IPS-18c (cell line): Measurements from ENCODE around the gene HTR2C.
A peak's percentile ranks its signal among the peaks of the same experiment; 100 is the strongest.
"Not testable (repeated sequence)": the region's sequence is repeated elsewhere in the genome, so short reads cannot be mapped to it uniquely, and the experiment has no call there.

Experiments used
- H3K4me3 ChIP-seq: 2 replicates; pipeline ENCODE4 v1.7.0; 2013; ENCODE audit warnings: low read depth, mild to moderate bottlenecking, low read length, moderate library complexity; ENCODE audit not compliant: insufficient read depth
- H3K9me3 ChIP-seq: one replicate; pipeline ENCODE4 v1.6.1; 2013; ENCODE audit warnings: mild to moderate bottlenecking, low read length, moderate library complexity; ENCODE audit not compliant: control insufficient read depth, insufficient read depth

HTR2C gene

GRCh38 chrX:114583646-114584374 is at the start of gene HTR2C:
TSS of gene HTR2C (plus strand) at chrX:114584086. CDS start at chrX:114726937, 142,851 bp downstream.
- peak within 1 kb of the TSS; percentile 55 for H3K4me3 ChIP-seq

GRCh38 chrX:114580336-114580735 is 3.5 kb upstream of the HTR2C start:
- Histone ChIP-seq H3K4me3 (no peak overlapping the region), H3K9me3 (no peaks in the 10 kb centered on the region)

More at GRCh38 chrX:114583646-114584374, at the start of gene HTR2C:
- H3K9me3 ChIP-seq: no peaks in the 10 kb centered on the region

- H3K4me3 ChIP-seq: peak overlapping the region; percentile 36
- H3K9me3 ChIP-seq: no peaks in the 10 kb centered on the region
These were observed 2.2 kb upstream of the HTR2C start for GRCh38 chrX:114581528-114582263.

- Histone ChIP-seq H3K9me3 (no peaks in the 10 kb centered on the region), H3K4me3 (no peak overlapping the region; the same call in 1 of the 2 replicates)
These were observed 1.6 kb upstream of the HTR2C start for GRCh38 chrX:114582264-114582632.

- Histone ChIP-seq H3K4me3 (peak overlapping the region; percentile 46), H3K9me3 (no peaks in the 10 kb centered on the region)
These were observed 1.0 kb upstream of the HTR2C start for GRCh38 chrX:114582698-114583395.

GRCh38 chrX:114584375-114584943 is 573 bp downstream of the HTR2C start:
- Histone ChIP-seq H3K9me3 (no peaks in the 10 kb centered on the region), H3K4me3 (peak overlapping the region; percentile 55)

GRCh38 chrX:114584983-114585842 is 1.3 kb downstream of the HTR2C start:
- peak overlapping the region; percentile 55 for H3K4me3 ChIP-seq

GRCh38 chrX:114591121-114591520 is 7.2 kb downstream of the HTR2C start:
- no peak overlapping the region for H3K4me3 ChIP-seq

More at GRCh38 chrX:114584983-114585842, 1.3 kb downstream of the HTR2C start:
- no peaks in the 10 kb centered on the region for H3K9me3 ChIP-seq

GRCh38 chrX:114599305-114599704 is 15.4 kb downstream of the HTR2C start:
- no peak overlapping the region for H3K4me3 ChIP-seq
- H3K9me3 ChIP-seq: no peaks in the 10 kb centered on the region

More at GRCh38 chrX:114591121-114591520, 7.2 kb downstream of the HTR2C start:
- H3K9me3 ChIP-seq: no peaks in the 10 kb centered on the region

- Histone ChIP-seq H3K9me3 (no peaks in the 10 kb centered on the region), H3K4me3 (no peak overlapping the region)
These were observed 16.0 kb downstream of the HTR2C start for GRCh38 chrX:114599911-114600310.

GRCh38 chrX:114606619-114607018 is 22.7 kb downstream of the HTR2C start:
- not testable (repeated sequence) for H3K9me3 ChIP-seq
- peak overlapping the region; percentile 50 for H3K4me3 ChIP-seq

- H3K4me3 ChIP-seq: no peak overlapping the region
- H3K9me3 ChIP-seq: no peaks in the 10 kb centered on the region
These were observed 27.2 kb downstream of the HTR2C start for GRCh38 chrX:114611018-114611619.

GRCh38 chrX:114615765-114616164 is 31.9 kb downstream of the HTR2C start:
- no peaks in the 10 kb centered on the region for H3K9me3 ChIP-seq

GRCh38 chrX:114619874-114620273 is 36.0 kb downstream of the HTR2C start:
- no peak overlapping the region for H3K4me3 ChIP-seq
- H3K9me3 ChIP-seq: no peaks in the 10 kb centered on the region

More at GRCh38 chrX:114615765-114616164, 31.9 kb downstream of the HTR2C start:
- H3K4me3 ChIP-seq: no peak overlapping the region

GRCh38 chrX:114626323-114626722 is 42.4 kb downstream of the HTR2C start:
- Histone ChIP-seq H3K4me3 (no peak overlapping the region), H3K9me3 (no peaks in the 10 kb centered on the region)

- no peaks in the 10 kb centered on the region for H3K9me3 ChIP-seq
- H3K4me3 ChIP-seq: no peak overlapping the region
These were observed 52.1 kb downstream of the HTR2C start for GRCh38 chrX:114635986-114636385.
